MV-4-11 (cell line): Measurements from ENCODE around the gene CLIP1.
A peak's percentile ranks its signal among the peaks of the same experiment; 100 is the strongest.

ENCODE experiments used
- DNase-seq: peaks from one replicate; lab custom pipeline; 2025; lab: John Stamatoyannopoulos, UW

CLIP1 gene

GRCh38 chr12:122355706-122356105 lies 66.8 kb downstream of the CLIP1 start:
- DNase-seq, result no peak

GRCh38 chr12:122354958-122355641 lies 67.4 kb downstream of the CLIP1 start:
- no peak for DNase-seq

- no peak for DNase-seq
Observed at GRCh38 chr12:122352394-122352793, 70.1 kb downstream of the CLIP1 start.

- no peak for DNase-seq
Observed at GRCh38 chr12:122350141-122350848, 72.2 kb downstream of the CLIP1 start.

DNA sequence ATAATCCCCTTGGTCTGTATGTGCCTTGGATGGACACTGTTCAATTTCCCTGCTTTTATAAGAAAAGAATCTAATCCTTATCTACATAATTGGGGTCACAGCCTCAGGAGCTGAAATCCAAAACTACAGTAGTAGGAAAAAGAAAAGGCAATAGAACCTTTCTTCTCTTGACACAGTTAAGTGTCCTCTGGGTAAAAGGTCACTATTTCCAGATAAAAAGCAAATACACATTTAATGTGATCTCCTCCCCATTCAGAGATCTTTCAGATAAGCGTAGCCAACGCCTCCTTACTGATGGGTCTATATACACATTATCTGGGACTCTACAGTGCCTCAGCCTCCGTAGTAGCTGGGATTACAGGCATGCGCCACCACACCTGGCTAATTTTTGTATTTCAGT lies 73.4 kb downstream of the CLIP1 start:
- DNase-seq, result no peak

DNA sequence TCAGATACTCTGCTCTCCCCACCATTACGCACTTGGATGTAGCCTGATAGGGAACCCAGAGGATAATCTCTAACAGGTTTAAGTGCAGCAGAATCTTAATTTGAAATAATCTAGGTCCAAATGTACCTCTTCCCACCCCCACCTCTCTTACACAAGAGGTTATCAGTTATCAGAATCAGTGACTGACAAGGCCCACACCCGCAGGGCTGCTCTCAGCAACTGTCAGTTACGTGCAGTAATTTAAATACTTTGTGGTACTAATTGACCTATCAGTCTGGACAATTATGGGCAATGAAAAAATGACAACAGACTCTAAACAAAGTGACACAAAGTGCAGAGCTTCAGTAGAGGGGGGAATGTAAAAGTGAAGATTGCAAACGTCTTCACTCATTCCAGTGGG lies 74.0 kb downstream of the CLIP1 start:
- DNase-seq, result no peak

GRCh38 chr12:122346054-122346453 lies 76.4 kb downstream of the CLIP1 start:
- no peak for DNase-seq

GRCh38 chr12:122345042-122345441 lies 77.4 kb downstream of the CLIP1 start:
- DNase-seq, result no peak

DNA sequence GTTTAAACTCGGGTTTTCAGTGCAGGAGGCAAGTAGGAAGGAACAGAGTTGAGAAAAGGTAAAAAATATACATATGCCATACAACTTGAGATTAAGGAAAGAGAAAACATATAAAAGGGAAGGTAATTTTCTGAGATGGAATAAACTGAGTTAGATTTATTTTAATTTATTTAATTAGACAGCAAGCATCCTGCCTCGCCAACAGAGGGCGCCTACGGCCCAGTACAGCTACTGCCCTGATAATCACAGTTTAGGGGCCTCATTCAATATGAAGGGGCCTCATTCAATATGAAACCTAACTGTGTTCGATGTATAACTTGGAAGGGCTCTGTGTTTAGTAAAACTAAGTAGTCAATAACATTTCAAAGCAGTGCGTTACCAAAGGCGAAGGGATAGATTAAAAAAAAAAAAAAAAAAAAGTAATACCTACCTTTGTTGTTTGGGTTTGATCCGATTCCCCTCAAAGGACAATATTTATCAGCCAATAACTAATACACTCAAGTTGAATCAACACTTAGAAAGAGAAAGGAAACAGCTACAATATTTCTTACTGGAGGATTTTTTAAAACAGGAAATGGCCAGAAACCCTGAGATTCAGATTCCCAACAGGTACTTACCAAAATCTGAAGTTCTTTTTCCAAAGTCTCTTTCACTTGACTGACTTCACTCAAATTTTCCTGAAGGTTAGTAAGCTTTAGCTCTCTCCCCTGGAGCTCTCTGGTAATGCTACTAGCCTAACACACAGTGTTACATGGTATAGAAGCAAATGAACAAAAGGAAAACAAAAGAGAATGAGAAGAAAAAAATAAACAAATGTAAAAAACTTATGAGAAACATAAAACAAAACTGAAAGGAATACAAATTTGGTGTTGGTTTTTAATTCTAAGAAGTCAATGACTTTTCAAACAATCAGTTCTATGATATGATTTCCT lies 86.2 kb downstream of the CLIP1 start:
- DNase-seq, result peak; percentile 8

GRCh38 chr12:122333142-122334087 lies 89.1 kb downstream of the CLIP1 start:
- DNase-seq, result no peak

DNA sequence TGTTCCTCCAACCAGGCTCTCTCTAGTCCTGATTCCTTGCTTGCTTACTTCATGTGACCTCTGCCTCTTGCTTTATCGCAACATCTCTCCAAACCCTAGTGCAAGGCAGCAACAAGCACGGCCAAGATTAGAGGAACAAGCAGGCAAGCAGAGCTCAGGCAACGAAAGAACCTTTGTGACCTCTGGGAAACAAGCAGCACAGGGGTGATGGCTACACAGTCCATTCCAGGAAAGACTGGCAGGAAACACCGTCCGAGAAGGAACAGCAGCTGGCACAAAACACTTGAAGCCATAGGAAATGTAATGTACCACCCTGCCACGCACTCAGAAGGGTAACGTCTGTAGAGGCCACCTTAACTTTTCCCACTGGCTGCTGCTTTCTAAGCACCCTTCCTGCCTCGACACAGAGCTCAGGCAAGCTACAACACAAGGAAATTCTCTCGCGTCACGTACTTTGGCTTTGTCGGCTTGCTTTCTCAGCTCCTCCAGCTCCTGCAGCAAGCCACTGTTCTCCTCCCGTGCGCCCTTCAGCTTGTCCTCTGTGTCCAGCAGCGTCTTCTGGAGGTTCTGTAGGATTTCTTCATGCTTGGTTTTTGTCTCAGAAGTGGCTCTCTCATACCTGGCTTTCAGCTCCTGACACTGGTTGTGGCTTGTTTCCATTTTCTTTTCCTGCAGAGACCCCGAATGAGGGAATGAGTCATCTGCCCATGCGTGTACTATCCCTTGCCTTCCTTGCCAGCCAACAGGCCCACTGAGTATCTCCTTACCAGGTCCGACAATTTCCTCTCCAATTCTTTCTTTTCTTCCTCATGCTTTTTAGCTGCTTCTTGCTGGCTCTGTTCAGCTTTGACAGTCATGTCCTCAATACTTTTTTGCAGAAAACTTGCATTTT lies 94.7 kb downstream of the CLIP1 start:
- peak; percentile 8 for DNase-seq

DNA sequence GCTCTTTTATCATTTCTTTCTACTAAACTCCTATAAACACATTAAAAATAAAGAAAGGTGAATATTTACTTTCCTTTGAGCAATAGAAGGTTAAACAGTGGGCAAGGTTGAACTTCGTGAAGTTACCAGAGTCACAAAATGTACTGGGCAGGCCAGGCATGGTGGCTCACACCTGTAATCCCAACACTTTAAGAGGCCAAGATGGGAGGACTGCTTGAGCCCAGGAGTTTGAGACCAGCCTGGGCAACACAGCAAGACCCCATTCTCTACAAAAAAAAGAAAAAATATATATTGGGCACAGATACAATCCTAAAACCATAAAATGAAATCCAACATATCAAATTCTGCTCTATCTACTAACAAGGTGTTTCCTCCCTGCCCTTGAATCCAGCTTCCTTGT lies 95.5 kb downstream of the CLIP1 start:
- DNase-seq, result no peak

GRCh38 chr12:122326586-122326985 lies 95.9 kb downstream of the CLIP1 start:
- DNase-seq, result no peak

GRCh38 chr12:122323311-122324019 lies 99.0 kb downstream of the CLIP1 start:
- peak; percentile 55 for DNase-seq

DNA sequence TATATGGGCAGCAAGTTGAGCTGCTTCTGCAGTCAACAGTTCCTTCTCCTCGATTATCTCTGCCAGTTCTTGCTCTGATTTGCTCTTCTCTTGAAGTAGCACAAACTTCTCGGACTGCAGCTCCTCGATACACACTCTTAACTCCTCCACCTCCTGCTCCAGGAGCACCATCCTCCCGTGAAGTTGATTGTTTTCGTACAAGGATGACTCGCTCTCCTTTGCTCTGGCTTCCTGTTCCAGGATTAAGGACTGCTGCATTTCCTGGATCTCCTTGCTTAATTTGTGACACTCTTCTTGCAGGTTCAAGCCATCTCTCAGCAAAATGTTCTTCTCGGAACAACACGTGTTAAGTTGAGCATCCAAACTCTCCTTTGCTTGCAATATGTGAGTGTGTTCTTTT lies 100.0 kb downstream of the CLIP1 start:
- DNase-seq, result no peak

DNA sequence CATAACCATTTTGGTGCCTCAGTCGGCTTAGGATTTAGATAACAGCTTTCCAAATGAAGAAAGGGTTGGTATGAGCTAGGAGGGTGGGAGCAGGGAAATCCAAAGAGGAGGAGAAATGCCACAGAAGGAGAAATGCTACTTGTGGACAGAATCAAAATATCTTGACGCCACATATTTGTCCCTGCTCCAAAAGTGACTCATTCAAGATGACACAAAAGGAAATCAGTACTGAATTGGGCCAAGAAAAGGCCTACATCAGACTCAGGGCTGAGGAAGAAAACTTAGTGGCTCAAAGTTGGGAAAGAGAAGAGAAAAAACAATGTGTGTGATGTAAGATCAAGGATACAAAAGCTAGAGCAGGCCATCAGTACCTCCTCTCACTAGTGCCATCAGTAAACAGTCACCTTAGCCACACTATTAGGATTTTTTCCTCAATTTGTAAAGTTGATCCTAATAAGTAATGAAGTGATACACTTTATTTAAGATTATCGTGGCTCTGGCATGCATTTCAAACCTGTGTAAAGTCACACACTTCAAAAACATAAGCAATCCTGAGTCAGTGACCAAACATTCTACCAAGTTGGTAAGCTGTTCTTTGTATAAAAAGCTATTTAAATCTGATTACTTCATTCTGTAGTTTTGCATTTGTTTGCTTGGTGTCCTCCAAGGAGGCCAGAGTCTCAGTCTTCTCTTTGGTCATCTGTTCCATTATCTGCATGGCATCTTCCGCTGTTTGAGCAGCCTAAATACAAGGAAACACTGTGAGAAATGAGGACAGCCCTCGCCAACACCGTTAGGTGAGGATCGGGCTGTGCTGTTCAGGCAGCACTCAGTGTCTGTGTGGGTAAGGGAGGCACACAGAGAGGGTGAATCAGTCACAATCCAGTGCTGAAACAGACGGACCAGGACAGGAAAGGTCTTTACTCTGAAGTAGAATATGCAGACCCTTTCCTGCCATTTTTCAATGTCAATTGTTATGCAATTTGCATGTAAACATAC lies 103.6 kb downstream of the CLIP1 start:
- DNase-seq, result no peak

- DNase-seq, result no peak
Observed at GRCh38 chr12:122312926-122313325, 109.5 kb downstream of the CLIP1 start.

- DNase-seq, result no peak
Observed at GRCh38 chr12:122311696-122312095, 110.8 kb downstream of the CLIP1 start.
